Measurements from ENCODE around the gene LRBA.
"Not testable (repeated sequence)": the region's sequence is repeated elsewhere in the genome, so short reads cannot be mapped to it uniquely, and the experiment has no call there.

Gene LRBA

GRCh38 chr4:150547154-150547838 is 467.8 kb downstream of the LRBA start:
- no peak for DNase-seq

- DNase-seq, result no peak
These were observed 468.8 kb downstream of the LRBA start for GRCh38 chr4:150546286-150546685.

GRCh38 chr4:150543042-150543441 is 472.0 kb downstream of the LRBA start:
- DNase-seq, result no peak

- DNase-seq, result no peak
These were observed 473.4 kb downstream of the LRBA start for GRCh38 chr4:150541681-150542080.

- no peak for DNase-seq
These were observed 474.1 kb downstream of the LRBA start for GRCh38 chr4:150540959-150541360.

GRCh38 chr4:150540536-150540935 is 474.5 kb downstream of the LRBA start:
- no peak for DNase-seq

- not testable (repeated sequence) for DNase-seq
These were observed 477.2 kb downstream of the LRBA start for GRCh38 chr4:150537911-150538310.

- DNase-seq, result no peak
These were observed 480.3 kb downstream of the LRBA start for GRCh38 chr4:150534818-150535217.

GRCh38 chr4:150533673-150534072 is 481.4 kb downstream of the LRBA start:
- DNase-seq, result no peak

GRCh38 chr4:150525321-150525868 is 489.7 kb downstream of the LRBA start:
- no peak for DNase-seq

GRCh38 chr4:150518559-150518958 is 496.5 kb downstream of the LRBA start:
- peak; percentile 46 for DNase-seq

GRCh38 chr4:150515135-150515534 is 499.9 kb downstream of the LRBA start:
- DNase-seq, result no peak

- DNase-seq, result no peak
These were observed 500.4 kb downstream of the LRBA start for GRCh38 chr4:150514709-150515108.

- DNase-seq, result peak; percentile 83
These were observed 504.8 kb downstream of the LRBA start for GRCh38 chr4:150510176-150510865.

- DNase-seq, result not testable (repeated sequence)
These were observed 507.4 kb downstream of the LRBA start for GRCh38 chr4:150507656-150508055.

GRCh38 chr4:150501983-150502382 is 513.1 kb downstream of the LRBA start:
- peak; percentile 49 for DNase-seq

- peak; percentile 90 for DNase-seq
These were observed 513.9 kb downstream of the LRBA start for GRCh38 chr4:150501009-150501727.

GRCh38 chr4:150497612-150498011 is 517.5 kb downstream of the LRBA start:
- DNase-seq, result no peak

- no peak for DNase-seq
These were observed 519.5 kb downstream of the LRBA start for GRCh38 chr4:150495550-150495949.

- DNase-seq, result peak; percentile 41
These were observed 521.2 kb downstream of the LRBA start for GRCh38 chr4:150493851-150494250.

GRCh38 chr4:150491132-150492049 is 523.7 kb downstream of the LRBA start:
- DNase-seq, result no peak

GRCh38 chr4:150482581-150482980 is 532.5 kb downstream of the LRBA start:
- DNase-seq, result no peak

All from fibroblast of skin of right biceps (primary cell).